Adrenal gland (tissue), 12 donors: Measurements from ENCODE around the gene SBF1. TPM values are rescaled to one million over a fixed set of nuclear protein-coding genes. Genes with fewer than 3 reads are reported as not detected.

Source experiments
- DNase-seq, 7 donors: peaks; one replicate each; pipeline ENCODE4 v3.0.0-alpha.2; 2019 to 2020
- H3K27ac ChIP-seq, 5 donors: fragments of 200-600 bp; sonication (generic) in 4 of 5; 1 replicate in 3 of 5; 2 replicates in 2 of 5; pipeline versions ENCODE4 v1.5.1 to v1.8.0; 2016 to 2020; ENCODE audit warnings: mild to moderate bottlenecking in 1 of 5
- H3K27me3 ChIP-seq: fragments of 200-600 bp; 2 replicates; pipeline ENCODE4 v1.8.0; 2021
- H3K36me3 ChIP-seq, 2 donors: fragments of 200-600 bp; replicated peaks in 1 of 2; 1 replicate in 1 of 2; 2 replicates in 1 of 2; pipeline versions ENCODE4 v1.5.1 to v1.8.0; 2018 to 2022
- H3K4me1 ChIP-seq, 2 donors: fragments of 200-600 bp; replicated peaks in 1 of 2; 1 replicate in 1 of 2; 2 replicates in 1 of 2; pipeline versions ENCODE4 v1.5.1 to v1.8.0; 2018 to 2021
- H3K4me3 ChIP-seq, 4 donors: fragments of 200-600 bp; sonication (generic) in 3 of 4; one replicate each; pipeline ENCODE4 v1.5.1; 2016 to 2018
- H3K9me3 ChIP-seq, 3 donors: fragments of 200-600 bp; sonication (generic) in 1 of 3; replicated peaks in 1 of 3; 1 replicate in 2 of 3; 2 replicates in 1 of 3; pipeline versions ENCODE4 v1.5.1 to v1.8.0; 2016 to 2021
- CTCF ChIP-seq, 6 experiments: fragments of 450-650 bp in 4 of 6; fragments of 200-600 bp in 2 of 6; sonication (generic) in 1 of 6; IDR thresholded peaks; 1 replicate in 5 of 6; 2 replicates in 1 of 6; pipeline versions ENCODE4 v1.5.1 to v1.8.0; 2016 to 2021; ENCODE audit warnings: antibody characterized with exemption in 6 of 6, mild to moderate bottlenecking in 2 of 6, moderate library complexity in 1 of 6
- POLR2A ChIP-seq, 2 donors: fragments of 450-650 bp; IDR thresholded peaks; one replicate each; pipeline ENCODE4 v1.6.1; 2017; ENCODE audit warnings: antibody characterized with exemption in 2 of 2, mild to moderate bottlenecking in 2 of 2, moderate library complexity in 1 of 2
- WGBS, 4 donors: extraction: QIAGEN DNeasy Blood & Tissue Kit in 2 of 4; methylation state at CpG; one replicate each; pipeline versions ENCODE4 v1.1.5 to v1.1.7; 2013 to 2017; 5-methylcytosine and 5-hydroxymethylcytosine counted together
- intact Hi-C, 2 donors: fragments of 100-400 bp; cut with DNase I; formaldehyde crosslinking; loops; one replicate each; pipeline versions ENCODE4 v1.14.1 to v1.15.0; 2022 to 2023
- polyA plus RNA-seq, 3 donors: library from polyadenylated mRNA; stranded (reverse); fragments of 200-250 nt in 2 of 3; fragments of 350-450 nt in 1 of 3; fragmentation: Illumina TruSeq in 1 of 3; extraction: RNeasy Lipid Tissue Mini Kit (QIAGEN cat#74804) in 1 of 3; gene quantifications; one replicate each; pipeline ENCODE4 v1.2.3, GENCODE V29; 2013 to 2014
- total RNA-seq, 9 donors: library from RNA; depleted of rRNA in 4 of 9; stranded (reverse); fragments of >200 nt in 4 of 9; fragments of 120-200 nt in 1 of 9; fragmentation: NEBNext Ultra II Directional in 1 of 9; extraction: Animal tissue kit (Norgen Biotek cat#: 25700) in 1 of 9; gene quantifications; one replicate each; pipeline versions ENCODE4 v1.1.0 to v1.2.4, GENCODE V29; 2013 to 2023
- donor health status: healthy with polysubstance abuse.
- donor health status: Bipolar disorder and iron deficiency.
- donor health status: DM: yes; HTN: yes; CAD: no.
- donor health status: DM: no; HTN: no; CAD: no.
- donor health status: DM: no; HTN: no; CAD: no.
- donor health status: DM: yes; HTN: yes; CAD: no.

The SBF1 gene
- total and polyA plus RNA-seq, 12 donors: 8.4 to 117 (median 72.9) TPM

GRCh38 chr22:50467341-50467740 lies 7.5 kb downstream of the SBF1 start:
- no peaks in the 10 kb centered on the region for H3K27me3 ChIP-seq
- DNase-seq: no peak
- H3K27ac ChIP-seq: no peak overlapping the region
- no peak for TF ChIP-seq POLR2A (IDR thresholded peaks at IDR 0.05)
- TF ChIP-seq CTCF (IDR thresholded peaks at IDR 0.05): no peak
- H3K4me1 ChIP-seq: peaks cover 20 to 33% of the 10 kb centered on the region in 2 donors
- 86 to 88% (median 87%) methylated on average over 15 to 24 of the region's 24 CpGs for WGBS, 4 donors
- no peaks in the 10 kb centered on the region for H3K9me3 ChIP-seq
- intact Hi-C loops: no loop called here
- no peak overlapping the region for H3K4me3 ChIP-seq
- peaks cover 0 to 57% of the 10 kb centered on the region in 2 donors for H3K36me3 ChIP-seq

- WGBS, 4 donors: 88 to 93% (median 93%) methylated on average over 10 to 30 of the region's 30 CpGs
- intact Hi-C loops: no loop called here
Observed at GRCh38 chr22:50465066-50465930, 9.5 kb downstream of the SBF1 start.

GRCh38 chr22:50464451-50464850 lies 10.4 kb downstream of the SBF1 start:
- peaks cover 0 to 86% of the 10 kb centered on the region in 2 donors for H3K36me3 ChIP-seq
- intact Hi-C loops: no loop called here
- no peaks in the 10 kb centered on the region for H3K9me3 ChIP-seq
- 88 to 93% (median 91%) methylated on average over 21 to 24 of the region's 24 CpGs for WGBS, 4 donors
- H3K27me3 ChIP-seq: no peaks in the 10 kb centered on the region
- no peak overlapping the region for H3K27ac ChIP-seq
- DNase-seq: no peak
- TF ChIP-seq POLR2A (IDR thresholded peaks at IDR 0.05) (no peak), CTCF (IDR thresholded peaks at IDR 0.05) (no peak)
- peaks cover under 1 to 4% of the 10 kb centered on the region in 2 donors for H3K4me1 ChIP-seq
- no peak overlapping the region for H3K4me3 ChIP-seq

More at GRCh38 chr22:50465066-50465930, 9.5 kb downstream of the SBF1 start:
- H3K36me3 ChIP-seq: peaks cover 0 to 78% of the 10 kb centered on the region in 2 donors
- no peaks in the 10 kb centered on the region for H3K27me3 ChIP-seq
- H3K4me1 ChIP-seq: peaks cover 8 to 13% of the 10 kb centered on the region in 2 donors
- TF ChIP-seq POLR2A (IDR thresholded peaks at IDR 0.05): no peak
- no peak for TF ChIP-seq CTCF (IDR thresholded peaks at IDR 0.05)
- H3K27ac ChIP-seq: no peak overlapping the region
- H3K9me3 ChIP-seq: no peaks in the 10 kb centered on the region
- no peak overlapping the region for H3K4me3 ChIP-seq
- DNase-seq: no peak

- Histone ChIP-seq H3K4me3 (no peak overlapping the region), H3K27me3 (no peaks in the 10 kb centered on the region), H3K4me1 (no peaks in the 10 kb centered on the region), H3K36me3 (peaks cover 0 to 97% of the 10 kb centered on the region in 2 donors), H3K9me3 (no peaks in the 10 kb centered on the region), H3K27ac (no peak overlapping the region)
- intact Hi-C loops: no loop called here
- TF ChIP-seq POLR2A (IDR thresholded peaks at IDR 0.05) (no peak), CTCF (IDR thresholded peaks at IDR 0.05) (no peak)
- WGBS, 4 donors: 88 to 94% (median 93%) methylated on average over 14 to 28 of the region's 28 CpGs
- no peak for DNase-seq
Observed at GRCh38 chr22:50463188-50463900, 11.5 kb downstream of the SBF1 start.
